ENCODE data around the gene PYY.
A peak's percentile ranks its signal among the peaks of the same experiment; 100 is the strongest.
"Not testable (repeated sequence)": the region's sequence is repeated elsewhere in the genome, so short reads cannot be mapped to it uniquely, and the experiment has no call there.

Gene PYY

GRCh38 chr17:43951750-43952149 is 2.0 kb downstream of the PYY start:
- DNase-seq (ENCODE audit: insufficient read length, low spot score) (no peak), FAIRE-seq (no peak)
- TF ChIP-seq PAX5 (IDR thresholded peaks at IDR 0.05; ENCODE audit: insufficient read depth, low read length, severe bottlenecking) (no peak), POU2F2 (IDR thresholded peaks at IDR 0.05; ENCODE audit: low read depth, low read length) (no peak), TAF1 (IDR thresholded peaks at IDR 0.05; ENCODE audit: low read depth, low read length) (no peak), POLR2A (IDR thresholded peaks at IDR 0.05; ENCODE audit: low read depth, low read length) (no peak), POLR2AphosphoS5 (IDR thresholded peaks at IDR 0.05; ENCODE audit: low read depth, low read length) (no peak), SPI1 (IDR thresholded peaks at IDR 0.05; ENCODE audit: low read depth, low read length) (no peak)

DNA sequence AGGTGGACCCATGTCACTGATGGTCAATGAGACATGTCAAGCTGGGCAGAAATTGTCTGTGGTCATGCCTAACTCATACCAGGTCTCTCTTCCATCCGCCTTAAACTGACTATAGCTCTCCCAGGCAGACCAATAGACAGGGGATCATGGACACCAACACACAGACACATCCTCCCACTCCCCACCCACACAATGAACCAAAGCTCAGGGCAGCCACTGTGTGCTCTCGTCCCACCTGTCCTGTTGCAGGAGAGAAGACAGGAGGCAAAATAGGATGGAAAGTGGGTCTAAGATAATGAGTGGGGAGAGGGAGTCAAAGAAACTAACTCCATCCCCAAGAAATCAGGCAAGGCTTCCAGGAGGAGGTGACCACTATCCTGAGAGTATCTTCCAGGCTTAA is 3.2 kb downstream of the PYY start:
- DNase-seq (ENCODE audit: insufficient read length, low spot score) (no peak), FAIRE-seq (no peak)
- TF ChIP-seq POLR2A (IDR thresholded peaks at IDR 0.05; ENCODE audit: low read depth, low read length) = no peak
- TF ChIP-seq PAX5 (IDR thresholded peaks at IDR 0.05; ENCODE audit: insufficient read depth, low read length, severe bottlenecking) = no peak
- no peak for TF ChIP-seq POLR2AphosphoS5 (IDR thresholded peaks at IDR 0.05; ENCODE audit: low read depth, low read length)
- TF ChIP-seq SPI1 (IDR thresholded peaks at IDR 0.05; ENCODE audit: low read depth, low read length) = no peak
- TF ChIP-seq TAF1 (IDR thresholded peaks at IDR 0.05; ENCODE audit: low read depth, low read length) = no peak
- no peak for TF ChIP-seq POU2F2 (IDR thresholded peaks at IDR 0.05; ENCODE audit: low read depth, low read length)

DNA sequence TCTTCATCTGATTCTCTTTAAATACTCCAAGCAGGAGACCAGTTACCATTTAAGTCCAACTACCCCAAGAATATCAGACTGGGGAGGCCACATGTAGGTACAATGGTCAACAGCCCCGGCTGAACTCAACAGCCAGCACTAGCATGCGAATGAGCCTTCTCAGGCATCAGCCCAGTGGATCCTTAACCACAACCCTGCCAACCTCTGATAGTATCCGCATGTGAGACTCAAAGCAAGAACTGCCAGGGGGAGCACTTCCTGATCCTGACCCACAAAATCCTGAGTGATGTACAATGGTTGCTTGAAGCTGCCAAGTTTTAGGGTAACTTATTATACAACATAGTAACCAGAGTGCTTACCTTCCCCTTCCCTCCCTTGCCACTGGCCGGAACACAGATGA is 4.0 kb downstream of the PYY start:
- no peak for DNase-seq (ENCODE audit: insufficient read length, low spot score)
- no peak for FAIRE-seq
- no peak for TF ChIP-seq SPI1 (IDR thresholded peaks at IDR 0.05; ENCODE audit: low read depth, low read length)
- no peak for TF ChIP-seq POLR2A (IDR thresholded peaks at IDR 0.05; ENCODE audit: low read depth, low read length)
- no peak for TF ChIP-seq TAF1 (IDR thresholded peaks at IDR 0.05; ENCODE audit: low read depth, low read length)
- TF ChIP-seq POLR2AphosphoS5 (IDR thresholded peaks at IDR 0.05; ENCODE audit: low read depth, low read length) = no peak
- TF ChIP-seq POU2F2 (IDR thresholded peaks at IDR 0.05; ENCODE audit: low read depth, low read length) = no peak
- TF ChIP-seq PAX5 (IDR thresholded peaks at IDR 0.05; ENCODE audit: insufficient read depth, low read length, severe bottlenecking) = no peak

GRCh38 chr17:43946781-43947180 is 7.0 kb downstream of the PYY start:
- no peak for FAIRE-seq

GRCh38 chr17:43945074-43945829 is 8.5 kb downstream of the PYY start:
- DNase-seq (ENCODE audit: insufficient read length, low spot score) = no peak
- FAIRE-seq = no peak
- TF ChIP-seq POLR2A (IDR thresholded peaks at IDR 0.05; ENCODE audit: low read depth, low read length) = no peak
- TF ChIP-seq SPI1 (IDR thresholded peaks at IDR 0.05; ENCODE audit: low read depth, low read length) = no peak

More at GRCh38 chr17:43946781-43947180, 7.0 kb downstream of the PYY start:
- TF ChIP-seq POU2F2 (IDR thresholded peaks at IDR 0.05; ENCODE audit: low read depth, low read length) (no peak), PAX5 (IDR thresholded peaks at IDR 0.05; ENCODE audit: insufficient read depth, low read length, severe bottlenecking) (no peak), POLR2A (IDR thresholded peaks at IDR 0.05; ENCODE audit: low read depth, low read length) (no peak), POLR2AphosphoS5 (IDR thresholded peaks at IDR 0.05; ENCODE audit: low read depth, low read length) (no peak), TAF1 (IDR thresholded peaks at IDR 0.05; ENCODE audit: low read depth, low read length) (no peak), SPI1 (IDR thresholded peaks at IDR 0.05; ENCODE audit: low read depth, low read length) (no peak)
- DNase-seq (ENCODE audit: insufficient read length, low spot score) = no peak

GRCh38 chr17:43942051-43942685 is 11.6 kb downstream of the PYY start, which contains the start of gene PPY:
Gene PPY (minus strand): TSS chr17:43942476. CDS start chr17:43941654, 822 bp downstream.
- DNase-seq (ENCODE audit: insufficient read length, low spot score) = no peak
- TF ChIP-seq SPI1 (IDR thresholded peaks at IDR 0.05; ENCODE audit: low read depth, low read length) = no peak
- no peak for TF ChIP-seq TAF1 (IDR thresholded peaks at IDR 0.05; ENCODE audit: low read depth, low read length)
- no peak for TF ChIP-seq POLR2AphosphoS5 (IDR thresholded peaks at IDR 0.05; ENCODE audit: low read depth, low read length)
- no peak for TF ChIP-seq POU2F2 (IDR thresholded peaks at IDR 0.05; ENCODE audit: low read depth, low read length)
- TF ChIP-seq POLR2A (IDR thresholded peaks at IDR 0.05; ENCODE audit: low read depth, low read length) = no peak
- TF ChIP-seq PAX5 (IDR thresholded peaks at IDR 0.05; ENCODE audit: insufficient read depth, low read length, severe bottlenecking) = no peak
- FAIRE-seq = no peak

DNA sequence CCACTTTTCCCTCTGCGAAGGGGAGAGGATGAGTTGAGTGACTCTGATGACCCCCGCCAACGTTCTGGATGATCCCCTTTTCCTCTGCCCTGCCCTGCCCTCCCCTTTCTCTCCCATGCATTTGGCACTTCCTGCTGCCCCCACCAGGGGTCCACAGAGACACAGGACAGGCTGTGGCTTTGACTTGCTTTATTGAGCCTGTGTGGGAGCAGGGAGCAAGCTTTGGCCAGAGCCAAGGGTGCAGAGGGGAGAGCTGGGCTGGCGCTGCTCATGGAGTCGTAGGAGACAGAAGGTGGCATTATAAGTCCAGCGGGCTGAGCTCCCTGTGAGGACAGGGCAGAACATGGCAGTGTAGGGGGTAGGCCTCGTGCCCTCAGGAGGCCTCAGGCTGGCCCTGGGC is 13.1 kb downstream of the PYY start:
- DNase-seq (ENCODE audit: insufficient read length, low spot score) (no peak), FAIRE-seq (peak; percentile 48)
- TF ChIP-seq POU2F2 (IDR thresholded peaks at IDR 0.05; ENCODE audit: low read depth, low read length) (no peak), POLR2A (IDR thresholded peaks at IDR 0.05; ENCODE audit: low read depth, low read length) (no peak), TAF1 (IDR thresholded peaks at IDR 0.05; ENCODE audit: low read depth, low read length) (no peak), POLR2AphosphoS5 (IDR thresholded peaks at IDR 0.05; ENCODE audit: low read depth, low read length) (no peak), PAX5 (IDR thresholded peaks at IDR 0.05; ENCODE audit: insufficient read depth, low read length, severe bottlenecking) (no peak), SPI1 (IDR thresholded peaks at IDR 0.05; ENCODE audit: low read depth, low read length) (no peak)

GRCh38 chr17:43939886-43940285 is 13.9 kb downstream of the PYY start:
- DNase-seq (ENCODE audit: insufficient read length, low spot score) (no peak), FAIRE-seq (no peak)
- TF ChIP-seq POLR2AphosphoS5 (IDR thresholded peaks at IDR 0.05; ENCODE audit: low read depth, low read length) = no peak
- TF ChIP-seq TAF1 (IDR thresholded peaks at IDR 0.05; ENCODE audit: low read depth, low read length) = no peak
- no peak for TF ChIP-seq SPI1 (IDR thresholded peaks at IDR 0.05; ENCODE audit: low read depth, low read length)

DNA sequence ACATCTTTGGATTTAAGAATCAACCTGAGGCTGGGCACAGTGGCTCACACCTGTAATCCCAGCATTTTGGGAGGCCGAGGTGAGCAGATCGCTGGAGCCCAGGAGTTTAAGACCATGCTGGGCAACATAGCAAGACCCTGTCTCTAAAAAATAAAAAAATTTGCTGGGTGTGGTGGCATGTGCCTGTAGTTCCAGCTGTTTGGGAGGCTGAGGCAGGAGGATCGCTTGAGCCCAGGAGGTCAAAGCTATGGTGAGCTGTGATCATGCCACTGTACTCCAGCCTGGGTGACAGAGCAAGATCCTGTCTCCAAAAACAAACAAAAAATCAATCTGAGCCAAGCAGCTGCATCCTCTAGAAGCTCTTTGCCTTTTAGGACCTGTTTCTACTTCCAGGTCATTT is 14.3 kb downstream of the PYY start:
- not testable (repeated sequence) for DNase-seq (ENCODE audit: insufficient read length, low spot score); FAIRE-seq

- TF ChIP-seq POU2F2 (IDR thresholded peaks at IDR 0.05; ENCODE audit: low read depth, low read length) (no peak), PAX5 (IDR thresholded peaks at IDR 0.05; ENCODE audit: insufficient read depth, low read length, severe bottlenecking) (no peak), POLR2A (IDR thresholded peaks at IDR 0.05; ENCODE audit: low read depth, low read length) (no peak), POLR2AphosphoS5 (IDR thresholded peaks at IDR 0.05; ENCODE audit: low read depth, low read length) (no peak), SPI1 (IDR thresholded peaks at IDR 0.05; ENCODE audit: low read depth, low read length) (no peak), TAF1 (IDR thresholded peaks at IDR 0.05; ENCODE audit: low read depth, low read length) (no peak)
- FAIRE-seq (no peak), DNase-seq (ENCODE audit: insufficient read length, low spot score) (no peak)
Observed at GRCh38 chr17:43938838-43939182, 14.9 kb downstream of the PYY start.

Data from GM12891 (cell line).